Kidney (tissue), 14 donors: ENCODE results near the gene IPP. TPM values are rescaled to one million over a fixed set of nuclear protein-coding genes. Genes with fewer than 3 reads are reported as not detected.

Source experiments
- DNase-seq, 5 donors: peaks; one replicate each; pipeline ENCODE4 v3.0.0-alpha.2; 2013 to 2020
- FAIRE-seq: peaks from 2 replicates; lab custom pipeline; 2012; peaks lifted over from hg19 to GRCh38; lab: Jason Lieb, UNC
- H3K27ac ChIP-seq, 2 donors: one replicate each; pipeline ENCODE4 v1.7.0; 2013; ENCODE audit warnings: low read depth in 2 of 2, low read length in 2 of 2, inconsistent platforms in 1 of 2
- H3K27me3 ChIP-seq: one replicate; pipeline ENCODE4 v1.7.1; 2013; ENCODE audit warnings: low read length, inconsistent platforms; ENCODE audit not compliant: control insufficient read depth, insufficient read depth
- H3K36me3 ChIP-seq, 3 donors: one replicate each; pipeline versions ENCODE4 v1.7.0 to v1.7.1; 2013; ENCODE audit warnings: low read length in 3 of 3, control low read depth in 1 of 3, inconsistent platforms in 1 of 3; ENCODE audit not compliant: insufficient read depth in 3 of 3, control insufficient read depth in 2 of 3
- H3K4me1 ChIP-seq, 3 donors: one replicate each; pipeline versions ENCODE4 v1.7.0 to v1.7.1; 2013; ENCODE audit warnings: low read length in 3 of 3, inconsistent platforms in 1 of 3, low read depth in 1 of 3; ENCODE audit not compliant: control insufficient read depth in 2 of 3, insufficient read depth in 2 of 3
- H3K4me3 ChIP-seq, 3 donors: one replicate each; pipeline versions ENCODE4 v1.7.0 to v1.8.1; 2013; ENCODE audit warnings: low read length in 3 of 3, control low read depth in 1 of 3, inconsistent platforms in 1 of 3
- H3K9ac ChIP-seq, 3 donors: one replicate each; pipeline versions ENCODE4 v1.7.0 to v1.7.1; 2013; ENCODE audit warnings: low read length in 3 of 3, control low read depth in 1 of 3, inconsistent platforms in 1 of 3
- H3K9me3 ChIP-seq, 3 donors: one replicate each; pipeline versions ENCODE4 v1.7.0 to v1.7.1; 2013; ENCODE audit warnings: low read length in 3 of 3, control low read depth in 1 of 3, inconsistent platforms in 1 of 3; ENCODE audit not compliant: control insufficient read depth in 2 of 3, insufficient read depth in 1 of 3
- intact Hi-C: fragments of 100-400 bp; cut with DNase I; formaldehyde crosslinking; loops from one replicate; pipeline ENCODE4 v1.11.1; 2022
- polyA plus RNA-seq: library from polyadenylated mRNA; stranded (reverse); fragments of 350-450 nt; fragmentation: Illumina TruSeq; extraction: RNeasy Lipid Tissue Mini Kit (QIAGEN cat#74804); gene quantifications from one replicate; pipeline ENCODE4 v1.2.3, GENCODE V29; 2014; ENCODE audit warnings: low read depth, low replicate concordance; ENCODE audit not compliant: insufficient read depth
- total RNA-seq: library from RNA; stranded (reverse); fragmentation: NEBNext Ultra II Directional; extraction: Animal tissue kit (Norgen Biotek cat#: 25700); gene quantifications from one replicate; pipeline ENCODE4 v1.2.1, GENCODE V29; 2021
- TF ChIP-seq, protein P1 (sequence below): IDR thresholded peaks from 3 replicates; pipeline ENCODE4 v1.5.1; 2012; ENCODE audit warnings: mild to moderate bottlenecking, moderate library complexity, borderline replicate concordance; ENCODE audit not compliant: insufficient read depth; ENCODE audit errors: extremely low read depth
- donor health status: control.
- donor health status: control.
- donor health status: control.
- donor health status: control.
- donor health status: control.
- donor health status: DM: yes; HTN: yes; CAD: no.
- donor health status: Normal renal cell carcinoma (clear cell type).

IPP gene
- total and polyA plus RNA-seq, 2 donors from 2014 or later: 6.3 to 20.0 TPM

DNA sequence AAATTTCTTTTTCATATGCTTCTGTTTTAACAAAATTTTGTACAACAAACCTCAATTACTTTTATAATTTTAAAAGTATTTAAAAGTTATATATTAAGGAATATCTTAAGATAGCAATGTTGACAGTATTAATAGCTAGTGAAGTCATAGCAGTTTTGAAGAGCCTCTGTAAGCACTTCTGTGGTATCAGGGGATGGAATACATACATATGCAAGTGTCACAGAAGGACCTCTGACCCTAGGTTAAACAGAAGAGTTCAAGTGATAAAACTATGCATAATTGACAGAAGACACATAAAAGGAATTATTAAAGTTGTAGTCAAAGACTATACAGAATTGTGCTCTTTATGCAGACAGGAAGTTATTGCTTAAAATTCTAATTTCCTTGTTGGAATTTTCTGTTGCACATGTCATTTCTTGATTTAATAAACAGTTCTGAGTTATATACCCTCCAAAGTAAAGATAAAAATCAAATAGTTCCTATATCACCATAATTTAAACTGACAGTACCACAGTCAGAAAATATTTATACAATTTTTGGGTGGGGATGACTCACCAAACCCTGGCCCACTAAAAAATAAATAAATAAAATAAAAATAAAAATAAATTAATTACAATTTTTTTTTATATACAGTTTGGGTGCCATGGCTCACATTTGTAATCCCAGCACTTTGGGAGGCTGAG, 27.1 kb downstream of the IPP start:
- Histone ChIP-seq H3K9ac (no peak overlapping the region), H3K4me3 (no peak overlapping the region), H3K4me1 (no peaks in the 10 kb centered on the region), H3K27ac (no peak overlapping the region), H3K36me3 (peaks cover 0 to 2% (median 0%) of the 10 kb centered on the region in 3 donors), H3K27me3 (no peaks in the 10 kb centered on the region), H3K9me3 (no peaks in the 10 kb centered on the region)
- TF ChIP-seq, protein P1, sequence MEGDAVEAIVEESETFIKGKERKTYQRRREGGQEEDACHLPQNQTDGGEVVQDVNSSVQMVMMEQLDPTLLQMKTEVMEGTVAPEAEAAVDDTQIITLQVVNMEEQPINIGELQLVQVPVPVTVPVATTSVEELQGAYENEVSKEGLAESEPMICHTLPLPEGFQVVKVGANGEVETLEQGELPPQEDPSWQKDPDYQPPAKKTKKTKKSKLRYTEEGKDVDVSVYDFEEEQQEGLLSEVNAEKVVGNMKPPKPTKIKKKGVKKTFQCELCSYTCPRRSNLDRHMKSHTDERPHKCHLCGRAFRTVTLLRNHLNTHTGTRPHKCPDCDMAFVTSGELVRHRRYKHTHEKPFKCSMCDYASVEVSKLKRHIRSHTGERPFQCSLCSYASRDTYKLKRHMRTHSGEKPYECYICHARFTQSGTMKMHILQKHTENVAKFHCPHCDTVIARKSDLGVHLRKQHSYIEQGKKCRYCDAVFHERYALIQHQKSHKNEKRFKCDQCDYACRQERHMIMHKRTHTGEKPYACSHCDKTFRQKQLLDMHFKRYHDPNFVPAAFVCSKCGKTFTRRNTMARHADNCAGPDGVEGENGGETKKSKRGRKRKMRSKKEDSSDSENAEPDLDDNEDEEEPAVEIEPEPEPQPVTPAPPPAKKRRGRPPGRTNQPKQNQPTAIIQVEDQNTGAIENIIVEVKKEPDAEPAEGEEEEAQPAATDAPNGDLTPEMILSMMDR: no peak
- intact Hi-C loops: no loop called here
- no peak for FAIRE-seq
- no peak for DNase-seq

- Histone ChIP-seq H3K9ac (no peak overlapping the region), H3K27ac (no peak overlapping the region), H3K4me3 (no peak overlapping the region), H3K27me3 (no peaks in the 10 kb centered on the region), H3K4me1 (no peaks in the 10 kb centered on the region), H3K9me3 (no peaks in the 10 kb centered on the region), H3K36me3 (peaks cover 0 to 4% (median 0%) of the 10 kb centered on the region in 3 donors)
- TF ChIP-seq, protein P1: no peak
- no peak for DNase-seq
- no peak for FAIRE-seq
- intact Hi-C loops: no loop called here
Observed at GRCh38 chr1:45722809-45723208, 27.6 kb downstream of the IPP start.

DNA sequence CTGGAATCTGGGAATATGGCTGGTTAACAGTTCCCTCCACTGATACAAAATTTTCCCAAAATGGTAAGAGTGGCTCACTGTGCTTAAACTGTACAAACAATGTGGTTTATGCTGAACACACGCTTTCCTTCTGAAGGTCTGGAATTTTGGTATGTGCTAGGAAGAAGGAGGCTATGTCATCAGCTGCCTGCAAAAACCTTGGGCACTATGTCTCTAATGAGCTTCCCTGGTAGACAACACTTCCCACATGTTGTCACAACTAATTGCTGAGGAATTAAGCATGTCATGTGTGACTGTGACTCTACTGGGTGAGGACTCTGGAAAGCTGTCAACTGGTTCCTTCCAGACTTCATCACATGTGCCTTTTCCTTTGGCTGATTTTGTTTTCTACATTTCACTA, 29.2 kb downstream of the IPP start:
- Histone ChIP-seq H3K9me3 (no peaks in the 10 kb centered on the region), H3K4me3 (no peak overlapping the region), H3K9ac (no peak overlapping the region), H3K4me1 (no peaks in the 10 kb centered on the region), H3K27ac (no peak overlapping the region), H3K36me3 (peaks cover 0 to 4% (median 2%) of the 10 kb centered on the region in 3 donors), H3K27me3 (no peaks in the 10 kb centered on the region)
- TF ChIP-seq, protein P1: no peak
- FAIRE-seq: no peak
- intact Hi-C loops: no loop called here
- peak in 1 of 5 donors; percentile 17 for DNase-seq
